Upper lobe of right lung (tissue), 1 donor: Measurements from ENCODE around the gene HMG20B. TPM values are rescaled to one million over a fixed set of nuclear protein-coding genes. Genes with fewer than 3 reads are reported as not detected.

ENCODE experiments used
- ATAC-seq: fragments of 200-7000 bp; cut with Tn5 transposase; one replicate; pipeline ENCODE4 v1.9.1; 2020; ENCODE audit warnings: mild to moderate bottlenecking, moderate library complexity
- DNase-seq: peaks from one replicate; pipeline ENCODE4 v3.0.0-alpha.2; 2020
- H3K27ac ChIP-seq: fragments of 200-600 bp; one replicate; pipeline ENCODE4 v1.8.0; 2022
- H3K27me3 ChIP-seq: fragments of 200-600 bp; one replicate; pipeline ENCODE4 v1.8.0; 2022; ENCODE audit warnings: mild to moderate bottlenecking
- H3K36me3 ChIP-seq: fragments of 200-600 bp; one replicate; pipeline ENCODE4 v1.8.0; 2022
- H3K4me1 ChIP-seq: fragments of 200-600 bp; one replicate; pipeline ENCODE4 v1.8.0; 2022
- H3K4me3 ChIP-seq: fragments of 200-600 bp; one replicate; pipeline ENCODE4 v1.8.0; 2022; ENCODE audit warnings: mild to moderate bottlenecking
- H3K9me3 ChIP-seq: fragments of 200-600 bp; one replicate; pipeline ENCODE4 v1.8.0; 2022
- CTCF ChIP-seq: fragments of 200-600 bp; IDR thresholded peaks from one replicate; pipeline ENCODE4 v1.8.0; 2022; ENCODE audit warnings: antibody characterized with exemption
- intact Hi-C: fragments of 100-400 bp; cut with DNase I; formaldehyde crosslinking; loops from one replicate; pipeline ENCODE4 v1.11.0; 2022
- total RNA-seq: library from RNA; stranded (reverse); fragmentation: NEBNext Ultra II Directional; extraction: Animal tissue kit (Norgen Biotek cat#: 25700); gene quantifications from one replicate; pipeline ENCODE4 v1.2.1, GENCODE V29; 2021
- donor health status: DM: no; HTN: yes; CAD: no; lungs with severe emphysema.

HMG20B gene
- total RNA-seq, 1 donor from 2014 or later = 60.0 TPM

- ATAC-seq (no peak), DNase-seq (no peak)
- intact Hi-C loops = loop anchor here (10.0 kb wide), 1 partner anchor 74 kb away; no protein-coding TSS in a partner anchor
- Histone ChIP-seq H3K4me3 (no peak overlapping the region), H3K27ac (no peak overlapping the region), H3K4me1 (no peaks in the 10 kb centered on the region), H3K27me3 (no peaks in the 10 kb centered on the region), H3K9me3 (no peaks in the 10 kb centered on the region), H3K36me3 (peaks cover 27% of the 10 kb centered on the region)
- TF ChIP-seq CTCF = no peak
These were observed 46.3 kb downstream of the HMG20B start for GRCh38 chr19:3618811-3619630.

- TF ChIP-seq CTCF = no peak
- H3K27me3 ChIP-seq = no peaks in the 10 kb centered on the region
- DNase-seq (no peak), ATAC-seq (no peak)
- intact Hi-C loops = loop anchor here (5.0 to 10.0 kb wide), 2 partner anchors 32 to 75 kb away; partner anchors contain the start of gene GIPC3
- H3K9me3 ChIP-seq = no peaks in the 10 kb centered on the region
- peaks cover under 1% of the 10 kb centered on the region for H3K4me1 ChIP-seq
- H3K27ac ChIP-seq = no peak overlapping the region
- no peak overlapping the region for H3K4me3 ChIP-seq
- H3K36me3 ChIP-seq = peaks cover 27% of the 10 kb centered on the region
These were observed 46.9 kb downstream of the HMG20B start for GRCh38 chr19:3619631-3620012.

- DNase-seq = no peak
- no peak for TF ChIP-seq CTCF
- Histone ChIP-seq H3K27ac (no peak overlapping the region), H3K4me3 (no peak overlapping the region), H3K36me3 (peaks cover 27% of the 10 kb centered on the region), H3K9me3 (no peaks in the 10 kb centered on the region), H3K4me1 (peaks cover 7% of the 10 kb centered on the region), H3K27me3 (no peaks in the 10 kb centered on the region)
- no peak for ATAC-seq
- intact Hi-C loops = loop anchor here (5.0 kb wide), 1 partner anchor 33 kb away; the partner anchor contains the start of gene GIPC3
These were observed 47.5 kb downstream of the HMG20B start for GRCh38 chr19:3620145-3620816.

- TF ChIP-seq CTCF = no peak
- Histone ChIP-seq H3K27ac (no peak overlapping the region), H3K4me3 (no peak overlapping the region), H3K4me1 (peaks cover 14% of the 10 kb centered on the region), H3K27me3 (no peaks in the 10 kb centered on the region), H3K9me3 (no peaks in the 10 kb centered on the region), H3K36me3 (peaks cover 27% of the 10 kb centered on the region)
- ATAC-seq (no peak), DNase-seq (no peak)
- intact Hi-C loops = loop anchor here (5.0 kb wide), 1 partner anchor 34 kb away; the partner anchor contains the start of gene GIPC3
These were observed 48.2 kb downstream of the HMG20B start for GRCh38 chr19:3620817-3621547.

GRCh38 chr19:3621689-3622088, 48.9 kb downstream of the HMG20B start:
- H3K27me3 ChIP-seq = no peaks in the 10 kb centered on the region
- intact Hi-C loops = loop anchor here (5.0 kb wide), 1 partner anchor 34 kb away; the partner anchor contains the start of gene GIPC3
- ATAC-seq (no peak), DNase-seq (no peak)
- no peaks in the 10 kb centered on the region for H3K9me3 ChIP-seq
- no peak for TF ChIP-seq CTCF
- peaks cover 15% of the 10 kb centered on the region for H3K4me1 ChIP-seq
- H3K27ac ChIP-seq = no peak overlapping the region
- H3K36me3 ChIP-seq = peaks cover 27% of the 10 kb centered on the region
- no peak overlapping the region for H3K4me3 ChIP-seq
